ENCODE data around the gene CERS3. TPM values are rescaled to one million over a fixed set of nuclear protein-coding genes. Genes with fewer than 3 reads are reported as not detected.
"Not testable (repeated sequence)": the region's sequence is repeated elsewhere in the genome, so short reads cannot be mapped to it uniquely, and the experiment has no call there.

The CERS3 gene
- total RNA-seq, 2 experiments from 2014 or later: 1.3 to 1.8 TPM

GRCh38 chr15:100457201-100457600, 71.5 kb downstream of the CERS3 start:
- H3K4me3 ChIP-seq (ENCODE audit: low read length): no peak overlapping the region
- no peaks in the 10 kb centered on the region for H3K9me3 ChIP-seq (ENCODE audit: control insufficient read depth in 1 of 2, insufficient read depth in 1 of 2, low read length in 2 of 2)
- intact Hi-C loops (cut with DNase I, micrococcal nuclease): no loop called here
- Mint-ChIP-seq H3K36me3 (ENCODE audit: low read depth) (peaks cover 28% of the 10 kb centered on the region), H3K4me1 (ENCODE audit: low read depth) (peaks cover 4% of the 10 kb centered on the region), H3K27ac (no peak overlapping the region), H3K9me3 (peaks cover 4% of the 10 kb centered on the region), H3K27me3 (no peaks in the 10 kb centered on the region), H3K4me3 (no peak overlapping the region)
- TF ChIP-seq CTCF (IDR thresholded peaks at IDR 0.05): no peak
- no peak for DNase-seq
- no peak overlapping the region for H3K27ac ChIP-seq (ENCODE audit: low read depth in 1 of 2, low read length in 2 of 2)
- POLR2A ChIA-PET: no interaction called here
- H3K36me3 ChIP-seq (ENCODE audit: insufficient read depth, low read length): no peaks in the 10 kb centered on the region
- peaks cover 2% of the 10 kb centered on the region for H3K4me1 ChIP-seq (ENCODE audit: insufficient read depth, low read length)
- CTCF ChIA-PET: no interaction called here
- no peak for ATAC-seq (ENCODE audit: poor library complexity)
- H3K27me3 ChIP-seq (ENCODE audit: control insufficient read depth in 1 of 2, insufficient read depth in 2 of 2, low read length in 2 of 2): no peaks in the 10 kb centered on the region

GRCh38 chr15:100454148-100454547, 74.6 kb downstream of the CERS3 start:
- no peaks in the 10 kb centered on the region for H3K4me1 ChIP-seq (ENCODE audit: insufficient read depth, low read length)
- no peak overlapping the region for H3K27ac ChIP-seq (ENCODE audit: low read depth in 1 of 2, low read length in 2 of 2)
- H3K4me3 ChIP-seq (ENCODE audit: low read length): no peak overlapping the region
- ChIA-PET CTCF (interaction anchor here (1.6 kb wide), 1 partner anchor 8 kb away, joined by 4 read pairs; no protein-coding TSS in a partner anchor), POLR2A (no interaction called here)
- H3K27me3 ChIP-seq (ENCODE audit: control insufficient read depth in 1 of 2, insufficient read depth in 2 of 2, low read length in 2 of 2): no peaks in the 10 kb centered on the region
- no peak for TF ChIP-seq CTCF (IDR thresholded peaks at IDR 0.05)
- Mint-ChIP-seq H3K27ac (no peak overlapping the region), H3K9me3 (peaks cover 10% of the 10 kb centered on the region), H3K27me3 (no peaks in the 10 kb centered on the region), H3K36me3 (ENCODE audit: low read depth) (peaks cover 54% of the 10 kb centered on the region), H3K4me1 (ENCODE audit: low read depth) (no peaks in the 10 kb centered on the region), H3K4me3 (no peak overlapping the region)
- H3K9me3 ChIP-seq (ENCODE audit: control insufficient read depth in 1 of 2, insufficient read depth in 1 of 2, low read length in 2 of 2): peaks cover 8 to 12% of the 10 kb centered on the region in 2 experiments
- DNase-seq (no peak), ATAC-seq (ENCODE audit: poor library complexity) (no peak)
- no peaks in the 10 kb centered on the region for H3K36me3 ChIP-seq (ENCODE audit: insufficient read depth, low read length)
- intact Hi-C loops (cut with DNase I, micrococcal nuclease): no loop called here

DNA sequence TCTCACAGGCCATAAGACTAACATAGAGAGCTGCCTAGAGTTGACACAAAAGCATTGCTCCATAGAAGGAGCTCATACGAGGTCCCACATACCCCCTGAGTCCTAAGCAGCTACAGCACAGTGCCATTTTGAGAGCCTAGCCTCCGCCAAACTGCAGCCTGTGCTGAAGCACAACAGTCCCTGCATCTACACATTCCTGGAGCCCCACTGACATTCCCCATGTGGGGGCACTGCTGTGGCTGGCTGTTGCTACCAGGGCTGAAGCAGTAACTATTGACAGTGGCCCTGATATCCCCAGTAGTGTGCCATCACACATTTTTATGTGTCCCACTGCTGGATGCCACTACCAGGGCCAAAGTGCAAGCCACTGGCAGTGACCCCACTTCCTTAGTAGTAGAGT, 80.3 kb downstream of the CERS3 start:
- no peak for DNase-seq
- Mint-ChIP-seq H3K36me3 (ENCODE audit: low read depth) (peaks cover 36% of the 10 kb centered on the region), H3K4me1 (ENCODE audit: low read depth) (no peaks in the 10 kb centered on the region), H3K9me3 (peaks cover 10% of the 10 kb centered on the region), H3K27me3 (no peaks in the 10 kb centered on the region), H3K4me3 (no peak overlapping the region), H3K27ac (no peak overlapping the region)
- no peak for ATAC-seq (ENCODE audit: poor library complexity)
- no peak for TF ChIP-seq CTCF (IDR thresholded peaks at IDR 0.05)
- peaks cover 12 to 15% of the 10 kb centered on the region in 2 experiments for H3K9me3 ChIP-seq (ENCODE audit: control insufficient read depth in 1 of 2, insufficient read depth in 1 of 2, low read length in 2 of 2)
- no peaks in the 10 kb centered on the region for H3K27me3 ChIP-seq (ENCODE audit: control insufficient read depth in 1 of 2, insufficient read depth in 2 of 2, low read length in 2 of 2)
- ChIA-PET POLR2A (no interaction called here), CTCF (no interaction called here)
- no peak overlapping the region for H3K27ac ChIP-seq (ENCODE audit: low read depth in 1 of 2, low read length in 2 of 2)
- no peaks in the 10 kb centered on the region for H3K4me1 ChIP-seq (ENCODE audit: insufficient read depth, low read length)
- no peak overlapping the region for H3K4me3 ChIP-seq (ENCODE audit: low read length)
- intact Hi-C loops (cut with DNase I, micrococcal nuclease): no loop called here
- H3K36me3 ChIP-seq (ENCODE audit: insufficient read depth, low read length): no peaks in the 10 kb centered on the region

- H3K9me3 Mint-ChIP-seq: not testable (repeated sequence)
Observed at GRCh38 chr15:100441063-100441462, 87.7 kb downstream of the CERS3 start.

More at GRCh38 chr15:100441063-100441462, 87.7 kb downstream of the CERS3 start:
- ATAC-seq (ENCODE audit: poor library complexity); H3K27me3 ChIP-seq (ENCODE audit: control insufficient read depth in 1 of 2, insufficient read depth in 2 of 2, low read length in 2 of 2); H3K9me3 ChIP-seq (ENCODE audit: control insufficient read depth in 1 of 2, insufficient read depth in 1 of 2, low read length in 2 of 2); H3K4me1 ChIP-seq (ENCODE audit: insufficient read depth, low read length); DNase-seq; POLR2A ChIA-PET; H3K4me3 Mint-ChIP-seq; H3K27ac Mint-ChIP-seq; H3K4me3 ChIP-seq (ENCODE audit: low read length); CTCF ChIA-PET; intact Hi-C loops (cut with DNase I, micrococcal nuclease); H3K4me1 Mint-ChIP-seq (ENCODE audit: low read depth); H3K27ac ChIP-seq (ENCODE audit: low read depth in 1 of 2, low read length in 2 of 2); H3K27me3 Mint-ChIP-seq; H3K36me3 ChIP-seq (ENCODE audit: insufficient read depth, low read length); H3K36me3 Mint-ChIP-seq (ENCODE audit: low read depth): not testable (repeated sequence)
